Measurements from ENCODE around the gene RGR.

- TF ChIP-seq CTCF (IDR thresholded peaks at IDR 0.05) (no peak), POLR2A (IDR thresholded peaks at IDR 0.05) (no peak)
These were observed 31.8 kb upstream of the RGR start for GRCh38 chr10:84213076-84213475.
